ENCODE results near the gene PSMA4.
"Not testable (repeated sequence)": the region's sequence is repeated elsewhere in the genome, so short reads cannot be mapped to it uniquely, and the experiment has no call there.

- TF ChIP-seq, protein P1, sequence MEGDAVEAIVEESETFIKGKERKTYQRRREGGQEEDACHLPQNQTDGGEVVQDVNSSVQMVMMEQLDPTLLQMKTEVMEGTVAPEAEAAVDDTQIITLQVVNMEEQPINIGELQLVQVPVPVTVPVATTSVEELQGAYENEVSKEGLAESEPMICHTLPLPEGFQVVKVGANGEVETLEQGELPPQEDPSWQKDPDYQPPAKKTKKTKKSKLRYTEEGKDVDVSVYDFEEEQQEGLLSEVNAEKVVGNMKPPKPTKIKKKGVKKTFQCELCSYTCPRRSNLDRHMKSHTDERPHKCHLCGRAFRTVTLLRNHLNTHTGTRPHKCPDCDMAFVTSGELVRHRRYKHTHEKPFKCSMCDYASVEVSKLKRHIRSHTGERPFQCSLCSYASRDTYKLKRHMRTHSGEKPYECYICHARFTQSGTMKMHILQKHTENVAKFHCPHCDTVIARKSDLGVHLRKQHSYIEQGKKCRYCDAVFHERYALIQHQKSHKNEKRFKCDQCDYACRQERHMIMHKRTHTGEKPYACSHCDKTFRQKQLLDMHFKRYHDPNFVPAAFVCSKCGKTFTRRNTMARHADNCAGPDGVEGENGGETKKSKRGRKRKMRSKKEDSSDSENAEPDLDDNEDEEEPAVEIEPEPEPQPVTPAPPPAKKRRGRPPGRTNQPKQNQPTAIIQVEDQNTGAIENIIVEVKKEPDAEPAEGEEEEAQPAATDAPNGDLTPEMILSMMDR (IDR thresholded peaks at IDR 0.05), result not testable (repeated sequence)
- TF ChIP-seq POLR2AphosphoS5, POLR2A, EP300 (IDR thresholded peaks at IDR 0.05): not testable (repeated sequence)
Measured at GRCh38 chr15:78520035-78520434, 20.2 kb upstream of the PSMA4 start.

All from stomach (tissue), 4 donors.